GM18861 (cell line): Measurements from ENCODE around the gene OR10P1.
"Not testable (repeated sequence)": the region's sequence is repeated elsewhere in the genome, so short reads cannot be mapped to it uniquely, and the experiment has no call there.

ENCODE experiments used
- ATAC-seq: cut with Tn5 transposase; IDR thresholded peaks from one replicate; pipeline ENCODE4 v1.9.1; 2021; ENCODE audit not compliant: unreplicated experiment

The OR10P1 gene

DNA sequence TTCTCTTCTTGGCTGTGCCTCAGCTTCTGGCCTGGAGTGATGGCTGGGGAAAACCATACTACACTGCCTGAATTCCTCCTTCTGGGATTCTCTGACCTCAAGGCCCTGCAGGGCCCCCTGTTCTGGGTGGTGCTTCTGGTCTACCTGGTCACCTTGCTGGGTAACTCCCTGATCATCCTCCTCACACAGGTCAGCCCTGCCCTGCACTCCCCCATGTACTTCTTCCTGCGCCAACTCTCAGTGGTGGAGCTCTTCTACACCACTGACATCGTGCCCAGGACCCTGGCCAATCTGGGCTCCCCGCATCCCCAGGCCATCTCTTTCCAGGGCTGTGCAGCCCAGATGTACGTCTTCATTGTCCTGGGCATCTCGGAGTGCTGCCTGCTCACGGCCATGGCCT is at the start of gene OR10P1:
Gene OR10P1, plus strand, starts transcription at position 40 of the 400 bp plus-strand sequence. Its CDS starts 0 bp downstream, at position 40.
- no peak for ATAC-seq

- ATAC-seq, result not testable (repeated sequence)
Measured at GRCh38 chr12:55590152-55590551, 46.5 kb upstream of the OR10P1 start.

DNA sequence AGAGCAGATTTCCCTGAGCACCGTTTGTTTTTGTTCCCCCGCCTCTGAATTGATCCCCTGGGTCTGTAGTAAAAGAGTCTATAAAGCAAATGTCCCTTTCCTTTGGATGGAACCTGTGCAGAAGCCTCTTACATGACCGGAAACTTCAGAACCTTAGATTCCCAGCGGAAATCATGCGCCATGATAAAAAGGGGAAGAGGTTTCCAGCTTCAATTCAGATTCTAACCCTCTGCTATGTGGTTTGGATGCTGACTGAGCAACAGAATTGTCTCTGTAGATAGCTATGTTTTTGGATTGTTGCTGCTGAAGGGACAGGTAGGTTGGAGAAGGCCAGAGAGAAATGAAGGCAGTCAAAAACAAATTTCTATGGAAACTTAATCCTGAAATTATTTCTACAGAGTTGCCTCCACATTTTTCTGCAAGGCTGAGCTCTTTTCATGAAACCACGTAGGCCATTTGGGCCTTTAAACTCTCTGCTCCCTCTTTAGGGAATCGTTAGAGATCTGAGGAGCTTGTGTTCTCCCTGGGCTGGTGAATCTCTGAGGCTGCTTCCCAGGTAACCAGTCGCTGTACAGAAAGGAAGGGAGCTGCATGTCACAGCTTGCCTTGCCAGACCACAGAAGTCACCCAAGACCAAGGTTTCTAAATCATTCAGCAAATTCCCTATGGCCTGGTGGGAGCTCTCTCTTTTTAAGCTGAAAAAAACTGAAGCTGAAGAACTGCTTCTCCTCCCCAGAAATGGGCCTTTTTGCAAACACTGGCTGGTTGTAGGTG is 28.7 kb upstream of the OR10P1 start:
- ATAC-seq, result no peak

DNA sequence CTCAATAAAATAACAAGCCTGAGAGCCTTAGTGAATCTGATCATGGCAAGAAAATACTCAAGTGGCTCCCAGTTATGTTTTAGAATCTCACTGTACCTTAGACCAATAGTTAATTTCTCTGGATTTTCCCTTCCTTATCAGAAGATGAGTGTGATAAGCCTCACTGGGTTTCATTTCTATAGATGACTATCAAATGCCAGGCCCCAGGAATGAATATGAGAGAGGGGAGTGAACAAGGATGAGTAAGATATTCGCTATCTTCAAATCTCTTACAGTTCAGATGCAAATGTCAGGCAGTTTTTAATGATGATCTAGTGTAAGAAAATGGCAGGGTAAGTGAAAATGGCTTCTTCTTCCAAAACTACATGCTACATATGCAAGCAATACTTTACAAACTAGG is 26.1 kb upstream of the OR10P1 start:
- no peak for ATAC-seq

GRCh38 chr12:55612646-55613045 is 24.0 kb upstream of the OR10P1 start:
- ATAC-seq, result no peak

GRCh38 chr12:55614764-55615163 is 21.9 kb upstream of the OR10P1 start:
- no peak for ATAC-seq

- ATAC-seq, result peak; percentile 90
Measured at GRCh38 chr12:55619354-55620138, 17.1 kb upstream of the OR10P1 start.

DNA sequence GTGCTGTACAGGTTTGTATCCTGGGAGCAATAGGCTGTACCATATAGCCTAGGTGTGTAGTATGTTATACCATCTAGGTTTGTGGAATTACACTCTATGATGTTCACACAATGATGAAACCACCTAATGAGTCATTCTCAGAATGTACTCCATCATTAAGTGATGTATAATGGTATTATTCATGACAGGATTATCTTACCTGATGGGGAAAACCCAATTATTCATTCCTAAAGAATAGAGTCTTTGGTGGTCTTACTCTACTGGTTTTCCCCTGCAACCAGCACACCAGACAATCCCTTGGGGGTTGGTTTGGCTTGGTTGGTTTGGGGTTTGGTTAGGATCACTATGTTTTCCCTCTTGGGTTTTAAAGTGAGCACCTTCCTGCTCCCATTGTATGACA is 12.6 kb upstream of the OR10P1 start:
- peak; percentile 47 for ATAC-seq

DNA sequence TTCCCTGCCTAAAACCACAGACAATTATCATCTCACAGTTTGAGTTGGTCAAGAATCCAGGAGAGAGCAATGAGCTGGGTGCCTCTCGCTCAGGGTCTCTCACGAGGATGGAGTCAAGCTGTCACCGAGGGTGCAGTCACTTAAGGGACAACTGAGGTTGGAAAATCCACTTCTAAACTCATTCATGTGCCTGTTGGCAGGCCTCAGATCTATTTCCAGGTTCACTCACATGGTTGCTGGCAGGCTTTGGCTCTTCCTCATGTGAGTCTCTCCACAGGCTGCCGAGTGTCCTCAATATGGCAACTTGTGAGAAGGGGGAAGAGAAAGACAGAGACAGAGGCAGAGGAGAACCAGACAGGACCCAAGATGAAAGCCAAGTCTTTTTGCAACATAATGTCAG is 10.5 kb upstream of the OR10P1 start:
- no peak for ATAC-seq

GRCh38 chr12:55629058-55629841 is 7.4 kb upstream of the OR10P1 start:
- no peak for ATAC-seq

GRCh38 chr12:55631056-55631455 is 5.6 kb upstream of the OR10P1 start:
- ATAC-seq, result no peak

GRCh38 chr12:55631733-55632132 is 5.0 kb upstream of the OR10P1 start:
- ATAC-seq, result no peak

DNA sequence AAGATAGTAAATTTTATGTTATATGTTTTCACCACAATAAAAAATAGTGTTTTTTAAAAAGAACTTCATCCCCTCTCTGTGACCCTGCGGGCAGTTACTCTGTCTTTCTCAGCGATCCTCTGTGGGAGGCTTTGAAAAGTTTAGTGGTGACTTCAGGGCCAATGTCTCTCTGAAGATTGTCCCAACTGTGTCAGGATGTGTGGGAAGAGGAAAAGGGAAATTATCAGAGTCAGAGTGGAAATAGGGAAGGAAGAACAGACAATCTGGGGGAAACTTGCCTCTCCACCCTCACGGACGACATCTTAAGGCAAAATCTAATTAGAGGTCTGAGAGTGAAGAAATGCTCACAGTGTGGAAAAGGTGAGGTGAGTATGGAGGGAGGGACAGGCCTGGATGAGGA is 3.5 kb upstream of the OR10P1 start:
- no peak for ATAC-seq

DNA sequence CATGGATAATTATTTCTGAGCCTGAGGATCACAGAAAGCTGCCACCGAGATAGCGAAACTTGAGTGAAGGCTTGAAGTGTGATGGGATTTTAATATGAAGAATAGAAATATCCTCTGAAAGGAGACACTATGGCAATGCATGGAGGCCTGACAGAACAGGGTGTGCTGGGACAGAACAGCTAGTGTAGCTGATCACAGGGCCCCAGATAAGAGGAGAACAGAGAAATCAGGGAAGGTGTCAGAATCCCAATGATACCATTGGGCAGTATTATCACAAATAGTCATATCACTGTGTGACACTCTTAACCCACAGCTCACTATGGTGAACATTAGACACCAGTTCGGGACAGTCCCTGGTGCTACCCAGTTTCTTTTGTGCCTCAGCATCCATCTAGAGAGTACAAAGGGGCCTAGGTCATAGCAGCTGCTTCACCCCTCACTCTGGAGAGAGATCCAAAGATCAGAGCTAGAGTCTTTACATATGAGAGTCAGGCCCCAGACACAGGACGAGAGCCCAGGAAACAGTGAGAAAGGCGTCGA is 506 bp upstream of the OR10P1 start:
- no peak for ATAC-seq

DNA sequence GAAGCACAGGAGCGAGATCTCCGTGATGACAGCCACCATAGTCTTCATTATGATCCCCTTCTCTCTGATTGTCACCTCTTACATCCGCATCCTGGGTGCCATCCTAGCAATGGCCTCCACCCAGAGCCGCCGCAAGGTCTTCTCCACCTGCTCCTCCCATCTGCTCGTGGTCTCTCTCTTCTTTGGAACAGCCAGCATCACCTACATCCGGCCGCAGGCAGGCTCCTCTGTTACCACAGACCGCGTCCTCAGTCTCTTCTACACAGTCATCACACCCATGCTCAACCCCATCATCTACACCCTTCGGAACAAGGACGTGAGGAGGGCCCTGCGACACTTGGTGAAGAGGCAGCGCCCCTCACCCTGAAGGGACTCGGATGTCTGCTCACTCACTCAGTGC is 775 bp downstream of the OR10P1 start:
- no peak for ATAC-seq

- no peak for ATAC-seq
Measured at GRCh38 chr12:55641595-55641994, 4.9 kb downstream of the OR10P1 start.

- no peak for ATAC-seq
Measured at GRCh38 chr12:55642267-55642666, 5.6 kb downstream of the OR10P1 start.

GRCh38 chr12:55642669-55643068 is 6.0 kb downstream of the OR10P1 start:
- ATAC-seq, result no peak

- ATAC-seq, result no peak
Measured at GRCh38 chr12:55644591-55644990, 7.9 kb downstream of the OR10P1 start.

GRCh38 chr12:55647027-55647426 is 10.3 kb downstream of the OR10P1 start:
- ATAC-seq, result no peak

DNA sequence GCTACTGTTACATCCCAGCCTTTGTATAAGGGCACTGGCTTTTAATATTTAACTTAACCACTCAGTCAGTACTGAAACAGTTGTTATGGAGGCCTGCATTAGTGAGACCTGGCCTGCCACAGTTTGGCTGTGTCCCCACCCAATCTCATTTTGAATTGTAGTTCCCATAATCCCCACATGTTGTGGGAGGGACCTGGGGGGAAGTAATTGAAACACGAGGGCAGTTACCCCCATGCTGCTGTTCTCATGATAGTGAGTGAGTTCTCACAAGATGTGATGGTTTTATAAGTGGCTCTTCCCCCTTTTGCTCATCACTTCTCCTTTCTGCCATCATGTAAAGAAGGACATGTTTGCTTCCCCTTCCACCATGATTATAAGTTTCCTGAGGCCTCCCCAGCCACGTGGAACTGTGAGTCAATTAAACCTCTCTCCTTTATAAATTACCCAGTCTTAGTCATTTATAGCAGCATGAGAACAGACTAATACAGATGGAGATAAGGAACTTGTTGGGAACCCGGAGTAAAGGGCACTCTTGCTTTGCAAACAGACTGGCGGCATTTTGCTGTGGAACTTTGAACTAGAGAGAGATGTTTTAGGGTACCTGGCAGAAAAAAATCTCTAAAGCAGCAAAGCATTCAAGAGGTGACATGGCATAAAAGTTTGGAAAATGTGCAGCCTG is 14.1 kb downstream of the OR10P1 start:
- not testable (repeated sequence) for ATAC-seq
